ENCODE data around the gene SLC66A2.

The SLC66A2 gene

DNA sequence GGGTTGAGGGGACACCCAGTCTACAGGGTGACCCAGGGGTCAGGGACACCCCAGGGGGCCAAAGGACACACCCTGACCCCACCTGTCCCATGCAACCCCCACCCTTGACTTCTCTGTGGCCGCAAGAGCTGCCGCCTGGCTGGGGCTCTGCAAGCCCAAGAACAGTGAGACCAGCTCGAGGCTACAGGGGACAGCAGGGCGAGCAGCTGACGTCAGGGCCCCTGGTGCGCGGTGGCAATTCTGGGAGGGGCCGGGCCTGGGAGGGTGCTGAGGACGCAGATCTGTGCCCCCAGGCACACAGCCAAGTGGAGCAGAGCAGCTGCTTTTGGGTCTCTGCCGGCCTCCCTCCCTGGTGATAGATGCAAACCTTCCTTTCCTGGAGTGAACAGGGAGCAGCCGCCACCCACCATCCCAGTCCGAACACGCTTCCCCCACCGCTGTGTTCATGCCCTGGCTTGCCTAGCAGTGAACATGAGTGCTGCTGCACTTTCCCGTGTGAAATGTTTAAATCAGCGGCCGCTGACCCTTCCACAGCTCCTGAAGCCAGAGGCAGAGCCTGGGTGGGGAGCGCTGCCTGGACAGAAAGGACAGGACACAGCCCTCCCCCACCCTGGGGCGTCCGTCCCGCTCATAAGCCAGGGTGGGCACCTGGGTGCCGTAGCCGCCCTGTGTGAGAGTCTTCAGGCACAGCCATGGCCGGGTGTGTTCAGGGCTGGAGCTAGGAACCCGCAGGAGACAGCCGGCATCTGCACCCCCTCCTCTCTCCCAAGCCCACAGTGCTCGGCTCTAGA lies 46.9 kb downstream of the SLC66A2 start:
- no peak for DNase-seq (ENCODE audit: low read depth in 1 of 2, low spot score in 1 of 2)

DNA sequence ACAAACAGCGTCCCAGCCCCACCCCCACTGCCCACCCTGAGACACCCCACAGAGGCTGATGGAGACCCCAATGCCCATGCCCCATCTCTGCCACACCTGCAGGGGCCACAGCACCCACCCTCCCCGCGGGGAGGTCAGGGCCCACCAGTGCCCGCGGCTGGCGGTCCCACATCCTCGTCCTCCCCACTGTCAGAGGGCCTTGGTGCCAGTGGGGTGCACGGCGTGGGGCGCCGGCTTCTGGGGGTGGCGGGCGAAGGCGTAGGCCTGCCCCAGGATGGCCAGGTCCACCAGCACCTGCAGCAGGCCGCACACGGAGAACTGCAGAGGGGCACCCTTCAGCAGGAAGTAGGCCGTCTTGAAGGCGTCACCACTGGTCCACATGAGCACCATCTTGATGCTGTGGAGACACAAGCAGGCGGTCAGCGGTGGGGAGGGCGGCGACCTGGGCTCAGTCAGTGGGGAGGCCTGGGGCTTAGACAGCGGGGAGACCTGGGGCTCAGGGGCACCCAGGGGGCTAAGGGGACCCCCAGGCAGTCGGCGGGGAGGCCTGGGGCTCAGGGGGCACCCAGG lies 47.6 kb downstream of the SLC66A2 start:
- no peak for DNase-seq (ENCODE audit: low read depth in 1 of 2, low spot score in 1 of 2)

DNA sequence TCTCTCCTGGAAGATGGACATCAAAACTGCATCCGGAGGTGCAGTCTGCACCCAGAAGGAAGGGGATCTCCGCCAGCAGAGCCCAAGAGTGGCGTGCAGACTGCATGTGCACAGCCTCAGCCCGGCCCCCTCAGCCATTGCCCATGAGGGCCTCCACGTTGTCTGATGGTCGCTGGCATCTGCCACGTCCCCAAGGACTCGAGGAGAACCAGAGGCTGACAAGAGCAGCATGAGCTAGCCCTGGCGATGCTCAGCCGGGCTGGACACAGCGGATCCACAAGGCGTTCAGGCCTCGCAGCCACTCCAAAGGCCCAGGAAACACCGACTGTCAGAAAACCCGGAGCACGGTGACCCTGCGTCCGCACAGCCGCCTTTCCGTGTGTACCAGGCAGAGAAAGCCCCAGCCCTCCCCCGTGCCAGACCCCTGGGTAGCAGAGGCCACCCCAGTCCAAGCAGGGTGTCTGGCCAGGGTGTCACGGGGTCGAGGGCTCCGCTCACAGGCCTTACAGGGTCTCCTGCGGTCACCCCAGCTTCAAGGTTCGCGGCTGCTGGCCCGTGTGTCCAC lies 48.3 kb downstream of the SLC66A2 start:
- no peak for DNase-seq (ENCODE audit: low read depth in 1 of 2, low spot score in 1 of 2)

DNA sequence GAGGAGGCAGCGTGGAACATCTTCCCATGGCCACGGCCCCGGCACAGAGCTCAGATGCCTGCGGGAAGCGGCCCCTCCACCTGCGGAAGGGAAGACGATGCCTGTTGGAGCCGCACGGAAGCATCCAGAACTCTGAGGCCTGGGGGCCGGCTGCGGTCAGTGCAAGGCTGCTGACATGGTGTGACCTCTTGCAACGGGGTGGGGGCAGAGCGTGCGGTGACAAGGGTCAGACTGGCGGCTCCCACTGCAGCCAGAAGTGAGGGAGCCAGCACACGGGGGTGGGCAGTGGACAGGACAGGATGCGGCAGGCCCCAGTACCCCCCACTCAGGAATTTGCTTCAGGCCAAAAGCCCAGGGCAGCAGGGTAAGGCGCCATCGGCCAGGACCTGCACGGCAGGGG lies 48.8 kb downstream of the SLC66A2 start:
- DNase-seq (ENCODE audit: low read depth in 1 of 2, low spot score in 1 of 2) = no peak

DNA sequence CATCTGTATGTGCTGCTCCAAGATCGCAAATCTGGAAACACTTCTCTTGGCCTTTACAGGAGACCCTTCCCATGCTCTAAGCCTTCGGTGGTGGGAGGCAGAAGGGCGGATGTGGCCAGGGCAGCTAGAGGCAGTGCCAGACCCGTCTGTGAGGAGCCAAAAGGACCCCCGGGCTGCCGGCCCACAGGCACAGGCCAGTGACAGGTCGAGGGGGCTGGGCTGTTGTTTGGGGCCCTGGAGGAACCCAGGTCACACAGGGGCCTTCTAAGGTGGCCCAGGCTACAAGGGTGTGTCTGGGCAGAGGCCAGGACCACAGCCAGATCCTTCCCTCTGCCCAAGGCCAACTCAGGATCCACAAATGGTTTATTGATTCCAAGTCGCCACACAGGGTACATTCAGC lies 49.4 kb downstream of the SLC66A2 start:
- no peak for DNase-seq (ENCODE audit: low read depth in 1 of 2, low spot score in 1 of 2)

DNA sequence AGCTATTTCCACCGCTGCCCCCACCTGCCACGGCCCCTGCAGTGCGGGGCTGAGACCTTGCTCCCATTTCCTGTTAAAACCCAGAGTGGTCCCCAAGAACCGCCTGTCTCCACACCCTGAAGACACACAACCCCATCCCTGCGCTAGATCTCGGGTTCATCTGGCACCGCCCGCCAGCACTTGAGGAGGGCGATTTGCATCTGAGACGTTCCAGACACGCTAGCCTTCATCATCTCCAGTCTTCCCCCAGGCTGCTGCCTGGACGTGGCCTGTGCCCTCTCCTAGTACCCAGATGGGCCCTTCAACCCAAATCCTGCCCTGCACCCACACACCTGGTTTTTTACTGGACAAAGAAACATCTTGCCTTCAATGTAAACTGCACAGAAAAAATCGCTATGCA lies 49.8 kb downstream of the SLC66A2 start:
- no peak for DNase-seq (ENCODE audit: low read depth in 1 of 2, low spot score in 1 of 2)

DNA sequence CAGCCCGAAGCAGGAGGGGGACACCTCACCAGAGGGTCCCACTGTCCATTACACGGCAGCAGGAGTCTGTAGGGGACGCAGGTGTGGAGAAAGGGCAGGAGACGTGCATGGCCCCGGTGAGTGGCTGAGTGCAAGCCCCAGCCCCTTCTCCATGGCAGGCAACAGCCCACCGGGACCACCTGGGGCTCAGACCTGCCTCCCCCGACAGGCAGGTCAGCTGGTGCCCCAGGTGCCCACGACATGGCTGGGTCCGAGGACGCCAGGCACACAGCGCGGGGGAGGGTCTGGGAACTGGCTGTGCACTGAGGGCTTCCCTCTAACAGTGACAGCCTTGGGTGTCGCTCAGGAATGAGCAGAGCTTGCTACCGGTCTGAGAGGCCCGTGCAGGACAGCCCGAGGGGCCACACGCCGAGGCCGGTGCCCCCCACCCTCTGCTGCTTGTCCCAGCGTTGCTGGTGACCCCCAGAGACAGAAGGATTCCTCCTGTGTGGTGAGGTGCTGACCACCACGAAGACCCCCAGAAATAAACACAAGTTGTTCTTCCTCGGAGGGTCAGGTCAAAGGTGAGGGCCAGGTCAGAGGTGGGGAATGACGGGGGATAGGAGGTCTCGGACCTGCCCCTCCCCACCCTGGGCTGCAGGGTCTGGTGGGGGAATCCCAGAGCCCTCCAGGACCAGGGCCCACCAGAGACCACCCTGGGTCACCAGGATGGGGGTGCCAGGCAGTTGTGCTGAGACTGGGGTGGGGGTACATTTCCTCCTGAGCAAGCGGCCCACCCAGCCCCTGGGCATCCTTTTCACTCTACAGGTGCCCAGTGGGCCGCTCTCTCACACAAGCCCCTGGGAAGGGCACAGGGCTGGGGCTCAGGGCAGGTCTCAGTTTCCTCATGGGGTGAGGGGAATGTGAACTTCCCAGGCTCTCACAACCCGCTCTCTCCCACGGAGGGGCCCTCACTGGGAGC lies 50.6 kb downstream of the SLC66A2 start:
- DNase-seq (ENCODE audit: low read depth in 1 of 2, low spot score in 1 of 2) = no peak

DNA sequence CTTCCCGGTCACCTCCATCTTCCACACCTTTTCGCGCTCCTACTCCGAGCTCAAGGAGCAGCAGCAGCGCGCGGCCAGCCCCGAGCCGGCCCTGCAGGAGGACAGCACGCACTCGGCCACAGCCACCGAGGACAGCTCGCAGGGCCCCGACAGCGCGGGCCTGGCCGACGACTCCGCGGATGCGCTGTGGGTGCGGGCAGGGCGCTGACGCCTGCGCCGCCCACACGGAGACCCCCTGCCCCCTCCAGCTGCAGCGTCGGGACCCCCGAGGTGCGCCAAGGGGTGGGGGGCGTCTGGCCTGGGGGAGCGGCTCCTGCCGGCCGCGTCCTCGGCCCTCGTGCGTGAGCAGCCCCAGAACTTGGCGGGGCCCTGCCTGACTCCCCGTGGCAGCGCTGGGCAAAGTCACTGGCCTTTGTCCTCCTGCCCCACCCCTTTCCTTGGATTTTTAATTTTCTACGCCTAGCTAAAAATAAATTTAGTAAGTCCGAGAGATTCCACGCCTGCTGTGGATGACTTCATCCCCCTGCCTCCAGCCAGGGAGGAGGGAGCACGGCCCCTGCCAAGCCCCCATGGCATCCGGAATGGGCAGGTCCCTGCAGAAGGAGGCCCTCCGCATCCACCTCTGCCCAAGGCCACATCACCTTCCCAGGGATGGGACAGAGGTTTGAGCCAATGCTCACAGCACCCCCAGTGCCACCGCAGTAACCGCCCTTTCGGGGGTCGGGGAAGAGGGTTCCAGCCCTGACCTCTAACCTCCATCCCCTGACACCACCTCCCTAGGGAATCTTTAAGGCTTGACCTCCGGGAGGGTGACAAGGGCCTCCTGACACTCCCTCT lies 51.6 kb downstream of the SLC66A2 start:
- no peak for DNase-seq (ENCODE audit: low read depth in 1 of 2, low spot score in 1 of 2)

DNA sequence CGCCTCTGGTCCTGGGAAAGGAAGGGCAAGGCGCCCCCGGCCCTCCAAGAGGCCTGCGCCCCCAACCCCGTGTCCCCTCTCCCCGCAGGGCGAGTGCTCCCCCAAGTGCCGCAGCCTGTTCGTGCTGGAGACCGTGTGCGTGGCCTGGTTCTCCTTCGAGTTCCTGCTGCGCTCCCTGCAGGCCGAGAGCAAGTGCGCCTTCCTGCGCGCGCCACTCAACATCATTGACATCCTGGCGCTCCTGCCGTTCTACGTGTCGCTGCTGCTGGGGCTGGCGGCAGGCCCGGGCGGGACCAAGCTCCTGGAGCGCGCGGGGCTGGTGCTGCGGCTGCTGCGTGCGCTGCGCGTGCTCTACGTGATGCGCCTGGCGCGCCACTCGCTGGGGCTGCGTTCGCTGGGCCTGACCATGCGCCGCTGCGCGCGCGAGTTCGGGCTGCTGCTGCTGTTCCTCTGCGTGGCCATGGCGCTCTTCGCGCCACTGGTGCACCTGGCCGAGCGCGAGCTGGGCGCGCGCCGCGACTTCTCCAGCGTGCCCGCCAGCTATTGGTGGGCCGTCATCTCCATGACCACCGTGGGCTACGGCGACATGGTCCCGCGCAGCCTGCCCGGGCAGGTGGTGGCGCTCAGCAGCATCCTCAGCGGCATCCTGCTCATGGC lies 52.4 kb downstream of the SLC66A2 start:
- no peak for DNase-seq (ENCODE audit: low read depth in 1 of 2, low spot score in 1 of 2)

DNA sequence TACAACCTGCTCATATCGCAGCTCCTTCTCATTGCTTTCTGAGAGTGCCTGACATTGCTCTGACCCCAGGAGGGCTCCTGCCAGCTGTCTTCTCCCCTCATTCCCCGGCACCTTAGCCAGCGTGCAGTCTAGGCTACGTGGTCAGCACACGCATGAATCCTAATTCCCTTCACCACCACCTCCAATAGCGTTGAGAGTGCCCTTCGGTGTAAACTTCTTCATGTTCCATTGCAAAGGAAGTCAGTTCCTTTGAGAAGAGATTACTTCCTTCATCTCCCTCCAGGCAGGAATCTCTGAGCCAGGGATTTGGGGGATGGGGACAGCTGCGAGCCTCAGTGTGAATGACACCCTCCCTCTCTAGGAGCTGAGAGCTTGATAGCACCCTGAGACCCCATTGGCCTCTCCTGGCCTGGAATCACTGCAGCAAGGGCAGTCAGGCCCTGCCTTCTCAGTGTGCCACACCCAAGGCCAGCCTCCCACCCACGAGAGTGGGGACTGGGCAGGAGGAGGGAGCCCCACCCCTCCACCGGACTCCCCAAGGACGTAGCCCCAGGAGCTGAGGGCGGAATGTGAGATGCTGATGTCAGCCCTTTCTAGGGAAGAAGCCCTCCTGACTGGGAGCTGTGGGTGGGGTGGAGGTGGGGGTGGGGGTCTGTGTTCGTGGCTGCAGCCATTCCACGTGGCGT lies 53.4 kb downstream of the SLC66A2 start:
- DNase-seq (ENCODE audit: low read depth in 1 of 2, low spot score in 1 of 2) = no peak

DNA sequence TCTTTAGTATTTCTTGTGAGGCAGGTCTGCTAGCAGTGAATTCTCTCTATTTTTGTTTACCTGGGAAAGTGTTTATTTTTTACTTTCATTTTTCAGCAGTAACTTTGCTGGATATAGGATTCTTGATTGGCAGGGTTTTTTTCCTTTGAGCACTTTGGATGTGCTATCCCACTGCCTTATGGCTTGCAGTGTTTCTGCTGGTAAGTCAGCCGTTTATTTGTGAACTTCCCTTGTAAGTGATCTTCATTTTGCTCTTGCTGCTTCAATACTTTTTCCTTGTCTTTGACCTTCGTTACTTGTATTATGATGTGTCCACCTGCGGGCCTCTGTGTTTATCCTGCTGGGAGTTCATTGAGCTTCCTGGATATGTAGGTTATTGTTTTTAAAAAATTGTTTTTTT lies 54.7 kb downstream of the SLC66A2 start:
- no peak for DNase-seq (ENCODE audit: low read depth in 1 of 2, low spot score in 1 of 2)

DNA sequence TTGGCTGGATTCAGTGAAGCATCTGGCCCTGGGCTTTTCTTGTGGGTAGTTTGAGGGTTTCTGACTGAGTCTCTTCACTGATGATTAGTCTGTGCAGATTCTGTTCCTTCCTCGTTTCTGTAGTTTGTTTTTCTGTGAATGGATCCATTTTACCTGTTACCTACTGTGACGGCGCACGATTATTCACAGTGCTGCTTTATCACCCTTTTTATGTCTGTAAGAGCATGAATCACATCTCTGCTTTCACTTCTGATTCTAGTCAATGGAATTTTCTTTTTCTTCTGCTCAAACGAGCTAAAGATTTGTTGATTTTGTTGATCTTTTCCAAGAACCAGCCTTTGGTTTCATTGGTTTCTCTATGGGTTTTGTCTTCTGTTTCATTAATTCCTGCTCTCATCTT lies 60.8 kb downstream of the SLC66A2 start:
- DNase-seq (ENCODE audit: low read depth in 1 of 2, low spot score in 1 of 2) = no peak

DNA sequence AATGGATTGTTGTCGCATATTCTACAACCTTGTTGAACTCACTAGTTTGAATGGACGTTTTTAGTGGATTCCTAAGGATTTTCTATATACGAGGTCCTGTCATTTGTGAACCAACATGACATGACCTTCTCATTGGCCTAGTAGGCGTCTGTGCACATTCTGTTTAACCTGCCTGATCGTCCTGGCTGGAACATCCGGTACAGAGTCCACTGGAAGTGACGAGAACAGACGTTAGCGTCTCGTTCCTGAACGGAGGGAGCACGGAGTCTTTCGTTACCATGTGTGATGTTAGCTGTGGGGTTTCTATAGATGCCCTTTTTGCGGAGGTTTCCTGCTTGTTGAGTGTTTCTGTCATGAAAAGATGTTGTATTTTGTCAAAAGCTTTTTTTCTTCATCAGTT lies 61.9 kb downstream of the SLC66A2 start:
- DNase-seq (ENCODE audit: low read depth in 1 of 2, low spot score in 1 of 2) = no peak

DNA sequence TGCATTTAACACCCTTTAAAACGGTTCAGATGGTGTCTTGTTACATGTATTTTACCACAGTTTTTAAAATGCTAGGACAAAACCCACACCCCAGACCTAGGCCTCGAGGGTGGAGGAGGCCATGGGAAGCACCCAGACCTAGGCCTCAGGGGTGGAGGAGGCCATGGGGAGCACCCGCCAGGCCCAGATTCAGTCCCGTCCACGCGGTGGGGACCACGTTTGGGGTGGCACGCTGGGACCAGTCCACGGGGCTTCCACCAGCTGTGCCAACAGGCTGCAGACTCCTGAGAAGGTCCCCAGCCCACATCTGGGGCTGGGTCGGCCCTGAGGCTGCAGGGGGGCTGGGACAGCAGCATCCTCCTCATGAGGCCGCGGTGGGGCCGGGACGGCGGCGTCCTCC lies 63.4 kb downstream of the SLC66A2 start:
- DNase-seq (ENCODE audit: low read depth in 1 of 2, low spot score in 1 of 2) = no peak

DNA sequence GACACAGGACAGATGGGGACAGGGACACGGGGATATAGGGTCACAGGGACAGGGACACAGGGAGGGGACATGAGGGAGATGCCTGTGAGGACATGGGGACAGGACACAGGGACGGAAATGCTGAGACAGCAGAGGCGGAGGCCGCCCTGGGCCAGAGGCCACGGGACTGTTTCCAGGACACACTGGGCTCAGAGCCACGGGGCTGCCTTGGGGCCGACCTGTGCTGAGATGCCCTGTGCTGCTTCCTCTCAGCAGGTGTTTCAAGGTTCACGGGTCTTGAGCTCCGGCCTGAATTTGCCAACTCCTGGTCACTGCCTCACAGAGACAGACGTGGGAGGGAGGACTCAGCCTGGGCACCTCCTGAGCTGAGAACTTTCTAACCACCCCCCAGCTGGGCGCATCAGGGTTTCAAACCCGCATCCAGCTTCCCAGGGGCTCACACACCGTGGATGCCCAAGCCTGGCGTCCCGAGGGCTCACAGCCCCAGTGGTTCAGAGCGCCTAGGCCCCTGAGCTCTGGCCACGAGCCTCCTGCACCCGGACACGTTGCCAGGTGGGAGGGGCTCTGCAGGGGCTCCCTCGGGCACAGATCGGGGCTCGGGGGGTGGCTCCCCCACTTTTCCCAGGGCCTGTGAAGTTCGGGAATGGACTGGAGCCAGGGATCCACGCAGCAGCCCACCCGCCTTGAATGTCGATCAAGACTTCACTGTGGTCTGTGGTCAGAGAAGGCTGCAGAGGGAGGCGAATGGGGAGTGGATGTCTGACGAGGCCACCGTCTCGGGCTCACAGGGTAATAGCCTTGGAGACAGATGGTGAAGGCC lies 64.1 kb downstream of the SLC66A2 start:
- no peak for DNase-seq (ENCODE audit: low read depth in 1 of 2, low spot score in 1 of 2)

DNA sequence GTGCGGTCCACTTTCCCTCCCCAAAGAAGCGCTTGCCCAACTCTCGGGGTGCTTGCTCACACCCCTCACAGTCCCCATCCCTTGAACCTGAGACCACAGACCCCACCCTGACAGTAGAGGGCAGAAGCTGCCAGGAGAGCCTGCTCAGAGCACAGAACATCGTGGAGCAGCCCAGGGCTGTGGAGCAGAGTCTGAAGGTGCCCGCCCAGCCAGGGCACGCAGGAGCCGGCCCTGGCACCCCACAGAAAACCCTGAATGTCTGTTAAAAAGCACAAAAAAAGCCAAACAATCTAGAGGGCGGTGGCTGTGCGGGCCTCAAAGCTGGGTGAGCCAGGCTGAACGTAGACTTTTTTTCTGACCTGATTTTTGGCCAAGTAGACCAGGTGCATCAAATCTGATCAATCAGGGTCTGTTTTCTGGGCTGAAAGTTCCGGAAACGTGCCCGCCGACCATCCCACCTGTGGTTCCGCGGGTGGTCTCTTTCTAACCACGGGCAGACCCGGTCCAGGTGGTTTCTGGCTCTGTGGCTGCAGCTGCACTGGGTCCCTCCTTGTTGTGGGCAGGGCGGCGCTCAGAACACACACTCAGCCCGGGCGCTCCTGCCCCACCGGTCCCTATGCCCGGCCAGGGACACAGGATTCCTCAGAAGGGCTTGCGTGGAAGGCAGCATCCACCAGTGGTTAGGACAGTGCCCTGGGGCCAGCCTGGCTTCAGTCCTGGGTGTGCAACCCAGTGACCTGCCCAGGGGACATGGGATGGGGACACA lies 66.3 kb downstream of the SLC66A2 start:
- no peak for DNase-seq (ENCODE audit: low read depth in 1 of 2, low spot score in 1 of 2)

DNA sequence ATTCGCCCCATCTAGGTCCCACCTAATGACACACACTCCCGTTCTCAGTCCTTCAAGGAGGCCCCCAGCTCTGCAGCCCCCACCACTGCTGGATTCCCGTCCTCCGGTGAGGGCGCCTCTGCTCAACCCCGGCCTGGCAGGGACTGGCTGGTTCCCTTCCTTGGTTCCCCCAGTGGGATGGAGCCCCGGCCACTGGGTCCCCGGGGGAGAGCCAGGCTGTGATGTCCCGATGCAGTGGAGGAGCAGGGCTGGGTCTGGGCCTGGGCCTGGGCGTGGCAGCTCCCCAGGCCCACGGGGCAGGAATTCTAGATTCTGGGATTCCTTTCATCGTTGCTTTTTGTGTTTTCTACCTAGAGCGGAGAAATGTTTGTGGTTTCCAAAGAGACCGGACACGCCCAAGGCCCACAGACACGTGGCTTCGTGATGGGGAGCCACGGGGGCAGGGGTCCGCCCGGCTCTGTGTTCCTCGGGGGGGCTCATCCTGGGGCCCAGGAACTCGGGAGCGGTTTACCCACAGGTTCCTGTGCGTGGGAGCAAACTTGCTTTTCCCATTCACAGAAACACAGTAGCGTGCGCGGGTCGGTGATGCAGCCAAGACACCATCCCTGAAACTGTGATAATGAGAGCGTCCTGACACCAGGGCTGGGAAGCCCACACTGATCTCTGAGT lies 67.0 kb downstream of the SLC66A2 start:
- no peak for DNase-seq (ENCODE audit: low read depth in 1 of 2, low spot score in 1 of 2)

All from activated CD4-positive, alpha-beta T cell treated with anti-CD3 and anti-CD28 coated beads, Interleukin-2, amount 50 U/mL, for 24 hours (primary cell).